Activated CD8-positive, alpha-beta memory T cell treated with anti-CD3 and anti-CD28 coated beads for 24 hours (primary cell): ENCODE results near the gene IL21.
"Not testable (repeated sequence)": the region's sequence is repeated elsewhere in the genome, so short reads cannot be mapped to it uniquely, and the experiment has no call there.

ENCODE experiments used
- DNase-seq: peaks from one replicate; pipeline ENCODE4 v3.0.0-alpha.2; 2020

The IL21 gene

GRCh38 chr4:122576261-122577188 lies 44.3 kb downstream of the IL21 start:
- no peak for DNase-seq

GRCh38 chr4:122574347-122574746 lies 46.5 kb downstream of the IL21 start:
- DNase-seq: not testable (repeated sequence)

GRCh38 chr4:122562449-122562848 lies 58.4 kb downstream of the IL21 start:
- no peak for DNase-seq
